NT2/D1 (cell line): ENCODE measurements around the gene NKX2-1.
A peak's percentile ranks its signal among the peaks of the same experiment; 100 is the strongest.

Experiments used
- DNase-seq: peaks from one replicate; pipeline ENCODE4 v3.0.0-alpha.2; 2011; ENCODE audit warnings: low read depth, low spot score
- H3K27me3 ChIP-seq: 2 replicates; pipeline ENCODE4 v1.6.0; 2011; ENCODE audit warnings: mild to moderate bottlenecking; ENCODE audit not compliant: insufficient read length, insufficient read depth
- H3K36me3 ChIP-seq: 2 replicates; pipeline ENCODE4 v1.6.1; 2011; ENCODE audit warnings: mild to moderate bottlenecking, low read length, mixed read lengths; ENCODE audit not compliant: insufficient read depth, insufficient read length
- H3K4me1 ChIP-seq: 2 replicates; pipeline ENCODE4 v1.5.1; 2011; ENCODE audit not compliant: insufficient read depth, insufficient read length
- H3K4me3 ChIP-seq: 2 replicates; pipeline ENCODE4 v1.5.1; 2011; ENCODE audit warnings: low read depth; ENCODE audit not compliant: insufficient read length
- H3K9ac ChIP-seq: 2 replicates; pipeline ENCODE4 v1.6.0; 2011; ENCODE audit warnings: low read depth; ENCODE audit not compliant: insufficient read length
- H3K9me3 ChIP-seq: 2 replicates; pipeline ENCODE4 v1.5.1; 2011; ENCODE audit warnings: mild to moderate bottlenecking, low read length; ENCODE audit not compliant: insufficient read depth
- SUZ12 ChIP-seq: IDR thresholded peaks from 2 replicates; pipeline ENCODE4 v1.6.1; 2011; ENCODE audit not compliant: insufficient read length, insufficient read depth; ENCODE audit errors: extremely low read depth
- YY1 ChIP-seq: IDR thresholded peaks from 2 replicates; pipeline ENCODE4 v1.6.1; 2011; ENCODE audit not compliant: insufficient read length, insufficient read depth
- ZNF274 ChIP-seq: IDR thresholded peaks from 2 replicates; pipeline ENCODE4 v1.6.1; 2011; ENCODE audit warnings: mild to moderate bottlenecking, low read depth, low read length

Gene NKX2-1

DNA sequence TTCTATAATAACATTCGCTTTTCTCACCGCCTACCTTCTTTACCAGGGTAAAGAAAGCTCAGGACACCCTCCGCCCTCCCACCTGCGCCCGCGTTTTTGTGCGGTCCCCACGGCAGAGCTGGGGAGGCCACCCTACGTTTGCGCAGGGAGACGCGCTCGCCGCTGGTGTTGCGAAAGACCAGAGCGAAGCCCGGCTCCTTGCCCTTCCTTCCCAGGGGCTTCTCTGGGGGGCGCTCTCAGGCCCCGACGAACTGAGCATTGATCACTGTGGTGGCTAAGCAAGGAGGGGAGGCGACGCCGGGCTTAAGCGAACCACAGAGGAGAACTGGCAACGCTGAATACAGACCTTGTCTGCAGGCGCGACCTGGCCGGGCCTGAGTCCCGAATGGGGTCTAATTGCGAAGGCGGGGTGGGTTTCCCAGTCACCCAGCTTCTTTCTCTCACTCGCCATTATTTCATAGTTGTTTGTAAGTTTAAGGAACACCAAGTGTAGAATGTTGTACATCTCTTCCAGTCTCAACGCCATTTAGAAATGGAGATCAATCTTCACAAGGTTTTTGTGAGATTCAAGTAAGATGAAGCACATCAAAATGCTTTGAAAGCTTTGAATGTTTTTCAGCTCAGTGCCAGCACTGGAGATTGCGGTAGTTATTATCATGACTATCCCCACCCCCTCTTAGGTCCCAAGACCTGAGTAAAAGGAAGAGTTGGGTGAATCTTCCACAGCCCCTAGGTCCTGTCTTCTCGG, 1.7 kb upstream of the NKX2-1 start:
- Histone ChIP-seq H3K9me3 (peaks cover 19% of the 10 kb centered on the region; the same call in 1 of the 2 replicates), H3K36me3 (no peaks in the 10 kb centered on the region), H3K4me3 (no peak overlapping the region), H3K4me1 (no peaks in the 10 kb centered on the region), H3K27me3 (peaks cover 99% of the 10 kb centered on the region), H3K9ac (no peak overlapping the region)
- no peak for DNase-seq
- TF ChIP-seq SUZ12, result peak; percentile 97
- no peak for TF ChIP-seq ZNF274
- no peak for TF ChIP-seq YY1

GRCh38 chr14:36520601-36521525, 831 bp upstream of the NKX2-1 start:
- Histone ChIP-seq H3K4me1 (no peaks in the 10 kb centered on the region), H3K9me3 (peaks cover 16% of the 10 kb centered on the region; the same call in 1 of the 2 replicates), H3K27me3 (peaks cover 99% of the 10 kb centered on the region), H3K4me3 (no peak overlapping the region), H3K36me3 (no peaks in the 10 kb centered on the region), H3K9ac (no peak overlapping the region)
- no peak for DNase-seq
- no peak for TF ChIP-seq YY1
- no peak for TF ChIP-seq ZNF274
- no peak for TF ChIP-seq SUZ12

DNA sequence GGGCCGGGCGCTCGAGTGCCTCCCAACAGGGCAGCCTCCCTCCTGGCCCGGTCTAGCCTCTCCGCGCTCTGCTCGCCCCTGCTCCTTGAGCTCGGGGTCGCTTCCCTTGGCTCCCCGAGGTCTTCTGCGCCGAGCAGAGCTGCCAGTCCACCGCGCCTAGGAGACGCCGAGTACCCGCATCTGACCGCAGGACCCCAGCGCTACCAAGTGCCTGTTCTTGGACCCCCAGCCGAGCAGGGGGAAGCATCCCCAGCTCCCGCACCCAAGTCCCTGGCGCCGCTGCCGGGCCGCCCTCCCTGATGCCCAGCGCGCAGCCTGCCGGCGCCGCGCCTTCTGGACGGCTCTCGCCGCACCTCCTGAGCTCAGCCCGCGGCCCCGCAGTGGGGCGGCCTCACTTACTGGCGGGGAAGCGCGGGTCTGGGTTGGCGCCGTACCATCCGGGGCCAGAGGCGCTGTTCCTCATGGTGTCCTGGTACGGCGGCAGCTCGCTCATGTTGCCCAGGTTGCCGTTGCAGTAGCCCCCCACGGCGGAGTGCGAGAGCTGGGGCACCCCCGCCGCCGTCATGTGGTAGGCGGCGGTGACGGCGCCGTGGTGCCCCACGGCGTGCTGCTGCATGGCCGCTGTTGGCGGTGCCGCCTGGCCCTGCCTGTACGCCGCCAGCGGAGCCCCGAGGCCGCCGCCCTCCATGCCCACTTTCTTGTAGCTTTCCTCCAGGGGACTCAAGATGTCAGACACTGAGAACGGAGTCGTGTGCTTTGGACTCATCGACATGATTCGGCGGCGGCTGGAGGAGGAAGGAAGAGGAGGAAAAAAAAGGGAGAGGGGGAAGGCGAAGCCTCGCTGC, 1.2 kb downstream of the NKX2-1 start:
- Histone ChIP-seq H3K9me3 (peaks cover 3% of the 10 kb centered on the region; the same call in 1 of the 2 replicates), H3K4me3 (peak overlapping the region; percentile 8), H3K9ac (no peak overlapping the region), H3K4me1 (peaks cover 1% of the 10 kb centered on the region), H3K27me3 (peaks cover 99% of the 10 kb centered on the region), H3K36me3 (no peaks in the 10 kb centered on the region)
- no peak for DNase-seq
- TF ChIP-seq ZNF274 (no peak), SUZ12 (peak; percentile 97), YY1 (no peak)

- no peak overlapping the region for H3K4me3 ChIP-seq
- peaks cover 99% of the 10 kb centered on the region for H3K27me3 ChIP-seq
- no peak overlapping the region for H3K9ac ChIP-seq
- no peak for DNase-seq
- peaks cover 4% of the 10 kb centered on the region for H3K4me1 ChIP-seq
- no peaks in the 10 kb centered on the region for H3K9me3 ChIP-seq
- H3K36me3 ChIP-seq, result no peaks in the 10 kb centered on the region
- TF ChIP-seq SUZ12 (no peak), ZNF274 (no peak), YY1 (no peak)
These were observed 1.9 kb downstream of the NKX2-1 start for GRCh38 chr14:36518031-36518585.

- H3K27me3 ChIP-seq, result peaks cover 99% of the 10 kb centered on the region
- TF ChIP-seq YY1, result no peak
- TF ChIP-seq ZNF274, result no peak
- TF ChIP-seq SUZ12, result peak; percentile 96
- H3K4me1 ChIP-seq, result peaks cover 4% of the 10 kb centered on the region
- H3K9me3 ChIP-seq, result no peaks in the 10 kb centered on the region
- no peak for DNase-seq
- H3K4me3 ChIP-seq, result no peak overlapping the region
- H3K9ac ChIP-seq, result no peak overlapping the region
- no peaks in the 10 kb centered on the region for H3K36me3 ChIP-seq
These were observed 2.6 kb downstream of the NKX2-1 start for GRCh38 chr14:36517242-36518030.

DNA sequence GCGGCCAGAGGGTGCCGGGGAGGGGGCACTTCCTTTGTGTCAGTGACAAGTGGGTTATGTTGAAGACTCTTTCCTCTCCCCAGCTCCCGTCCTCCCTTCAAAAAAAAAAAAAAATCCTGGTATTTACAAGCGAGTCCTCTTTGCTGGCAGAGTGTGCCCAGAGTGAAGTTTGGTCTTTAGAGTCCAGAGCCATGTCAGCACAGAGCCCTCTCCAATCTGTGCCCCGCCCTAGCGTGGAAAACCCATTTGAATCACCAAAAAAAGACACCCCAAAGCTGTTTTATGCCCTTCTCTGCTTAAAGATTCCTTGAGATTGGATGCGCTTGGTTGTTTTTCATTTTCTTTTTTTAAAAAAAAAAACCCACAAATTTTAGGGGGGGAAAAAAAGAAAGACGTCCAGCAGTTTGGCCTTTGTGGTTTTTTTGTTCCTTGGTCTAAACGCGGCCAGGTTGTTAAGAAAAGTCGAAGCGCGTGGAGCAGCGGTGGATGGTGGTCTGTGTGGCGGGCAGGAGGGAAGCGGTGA, 3.3 kb downstream of the NKX2-1 start:
- Histone ChIP-seq H3K27me3 (peaks cover 99% of the 10 kb centered on the region), H3K4me3 (no peak overlapping the region), H3K9me3 (no peaks in the 10 kb centered on the region), H3K36me3 (no peaks in the 10 kb centered on the region), H3K9ac (no peak overlapping the region), H3K4me1 (peaks cover 4% of the 10 kb centered on the region)
- TF ChIP-seq YY1 (no peak), SUZ12 (no peak), ZNF274 (no peak)
- DNase-seq, result no peak
